ENCODE measurements around the gene TCHP.
"Not testable (repeated sequence)": the region's sequence is repeated elsewhere in the genome, so short reads cannot be mapped to it uniquely, and the experiment has no call there.

Gene TCHP, protein sequence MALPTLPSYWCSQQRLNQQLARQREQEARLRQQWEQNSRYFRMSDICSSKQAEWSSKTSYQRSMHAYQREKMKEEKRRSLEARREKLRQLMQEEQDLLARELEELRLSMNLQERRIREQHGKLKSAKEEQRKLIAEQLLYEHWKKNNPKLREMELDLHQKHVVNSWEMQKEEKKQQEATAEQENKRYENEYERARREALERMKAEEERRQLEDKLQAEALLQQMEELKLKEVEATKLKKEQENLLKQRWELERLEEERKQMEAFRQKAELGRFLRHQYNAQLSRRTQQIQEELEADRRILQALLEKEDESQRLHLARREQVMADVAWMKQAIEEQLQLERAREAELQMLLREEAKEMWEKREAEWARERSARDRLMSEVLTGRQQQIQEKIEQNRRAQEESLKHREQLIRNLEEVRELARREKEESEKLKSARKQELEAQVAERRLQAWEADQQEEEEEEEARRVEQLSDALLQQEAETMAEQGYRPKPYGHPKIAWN

DNA sequence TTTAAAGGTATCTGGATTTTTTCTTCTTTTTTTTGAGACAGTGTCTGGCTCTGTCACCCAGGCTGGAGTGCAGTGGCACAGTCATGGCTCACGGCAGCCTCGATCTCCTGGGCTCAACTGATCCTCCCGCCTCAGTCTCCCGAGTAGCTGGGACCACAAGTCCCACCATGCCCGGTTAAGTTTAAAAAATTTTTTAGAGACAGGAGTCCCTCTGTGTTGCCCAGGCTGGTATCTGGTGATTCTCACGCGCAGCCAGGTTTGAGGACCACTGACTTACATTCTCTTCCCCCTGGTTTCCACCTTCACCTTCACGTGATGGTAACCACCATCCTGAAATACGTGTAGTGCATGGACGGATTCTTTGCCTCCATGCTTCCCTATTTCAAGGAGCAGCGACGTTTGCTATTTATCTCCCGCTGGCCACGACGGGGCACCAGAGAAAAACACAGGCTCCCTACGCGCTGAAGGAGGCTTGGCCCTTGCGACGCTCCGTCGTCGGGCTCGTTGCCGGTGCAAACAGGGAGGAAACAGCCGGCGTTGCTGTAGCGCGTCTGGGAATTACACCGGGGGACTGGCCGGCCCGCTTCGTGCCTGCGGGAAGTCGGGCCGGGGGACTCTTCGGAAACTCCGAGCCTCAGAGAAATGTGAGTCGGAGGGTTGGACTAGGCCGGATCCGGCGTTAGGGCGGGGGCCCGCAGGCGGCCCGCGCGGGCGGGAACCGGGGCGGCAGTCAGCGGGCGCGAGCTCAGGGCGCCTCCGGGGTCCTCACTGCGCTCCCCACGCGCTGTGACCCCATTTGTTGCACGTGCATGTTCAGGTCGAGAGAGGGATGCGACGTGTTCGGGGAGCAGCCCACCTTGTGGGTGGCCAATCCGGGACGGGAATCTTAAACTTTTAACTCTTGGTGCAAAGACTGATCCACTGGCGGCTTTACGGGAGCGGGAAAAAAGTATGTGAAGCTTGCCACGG is at the start of gene TCHP:
Gene TCHP, plus strand, starts transcription at position 492 of the 969 bp plus-strand sequence. CDS start 2,753 bp downstream, outside the sequence.
- DNase-seq: peak; percentile 86

DNA sequence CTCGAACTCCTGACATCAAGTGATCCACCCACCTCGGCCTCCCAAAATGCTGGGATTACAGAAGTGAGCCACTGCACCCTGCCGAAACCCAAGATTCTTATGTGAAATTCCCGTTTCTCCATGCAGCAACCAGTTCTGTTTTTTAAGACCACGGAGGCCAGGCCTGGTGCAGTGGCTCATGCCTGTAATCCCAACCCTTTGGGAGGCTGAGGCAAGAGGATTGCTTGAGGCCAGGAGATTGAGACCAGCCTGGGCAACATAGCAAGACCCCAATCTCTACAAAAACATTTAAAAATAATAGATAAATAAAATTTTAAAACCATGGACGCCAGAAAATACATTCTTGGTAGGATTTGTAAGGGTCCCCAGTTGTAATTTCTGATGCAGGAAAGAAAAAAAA is 49.6 kb upstream of the TCHP start:
- not testable (repeated sequence) for DNase-seq

- no peak for DNase-seq
Measured at GRCh38 chr12:109855377-109855776, 44.7 kb upstream of the TCHP start.

GRCh38 chr12:109857715-109858114 is 42.4 kb upstream of the TCHP start:
- no peak for DNase-seq

GRCh38 chr12:109858764-109859163 is 41.3 kb upstream of the TCHP start:
- no peak for DNase-seq

GRCh38 chr12:109860977-109861376 is 39.1 kb upstream of the TCHP start:
- DNase-seq: no peak

DNA sequence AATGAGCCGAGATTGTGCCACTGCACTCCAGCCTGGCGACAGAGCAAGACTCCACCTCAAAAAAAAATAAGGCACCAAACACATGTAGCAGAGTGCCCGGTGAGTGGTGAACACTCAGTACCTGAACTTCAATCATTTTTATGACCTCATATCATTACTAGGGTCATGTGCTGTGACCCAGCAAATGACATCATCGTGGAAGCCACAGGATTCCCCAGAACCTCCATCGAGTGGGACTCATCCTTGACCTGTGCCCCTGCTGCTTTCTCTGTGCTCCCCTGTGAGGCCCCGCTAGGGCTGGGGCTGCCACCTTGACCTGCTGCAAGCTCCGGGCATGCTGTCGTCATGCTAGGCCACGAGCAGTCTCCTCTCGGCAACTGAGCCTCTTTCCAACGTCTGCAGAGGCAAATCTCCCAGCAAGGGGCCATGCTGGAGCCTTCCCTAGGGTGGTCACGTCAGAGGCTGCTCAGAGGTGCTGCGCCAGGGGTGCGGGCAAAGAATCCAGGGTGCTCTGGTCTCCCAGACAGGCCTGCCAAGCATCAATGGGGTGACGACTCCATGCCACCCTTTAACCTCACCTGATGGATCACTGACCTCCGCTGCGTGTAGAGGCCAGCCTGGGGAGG is 38.3 kb upstream of the TCHP start:
- DNase-seq: peak; percentile 39

DNA sequence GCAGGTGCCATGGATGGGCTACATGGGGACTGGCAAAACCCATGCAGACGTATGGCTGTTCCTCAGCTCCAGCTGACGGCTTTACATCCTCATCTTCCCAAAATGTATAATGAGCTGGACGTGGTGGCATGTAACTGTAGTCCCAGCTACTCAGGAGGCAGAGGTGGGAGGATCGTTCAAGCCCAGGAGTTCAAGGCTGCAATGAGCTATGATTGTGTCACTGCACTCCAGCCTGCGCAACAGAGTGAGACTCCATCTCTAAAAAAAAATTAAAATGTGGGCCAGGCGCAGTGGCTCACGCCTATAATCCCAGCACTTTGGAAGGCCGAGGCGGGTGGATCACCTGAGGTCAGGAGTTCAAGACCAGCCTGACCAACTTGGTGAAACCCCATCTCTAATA is 37.6 kb upstream of the TCHP start:
- DNase-seq: not testable (repeated sequence)

DNA sequence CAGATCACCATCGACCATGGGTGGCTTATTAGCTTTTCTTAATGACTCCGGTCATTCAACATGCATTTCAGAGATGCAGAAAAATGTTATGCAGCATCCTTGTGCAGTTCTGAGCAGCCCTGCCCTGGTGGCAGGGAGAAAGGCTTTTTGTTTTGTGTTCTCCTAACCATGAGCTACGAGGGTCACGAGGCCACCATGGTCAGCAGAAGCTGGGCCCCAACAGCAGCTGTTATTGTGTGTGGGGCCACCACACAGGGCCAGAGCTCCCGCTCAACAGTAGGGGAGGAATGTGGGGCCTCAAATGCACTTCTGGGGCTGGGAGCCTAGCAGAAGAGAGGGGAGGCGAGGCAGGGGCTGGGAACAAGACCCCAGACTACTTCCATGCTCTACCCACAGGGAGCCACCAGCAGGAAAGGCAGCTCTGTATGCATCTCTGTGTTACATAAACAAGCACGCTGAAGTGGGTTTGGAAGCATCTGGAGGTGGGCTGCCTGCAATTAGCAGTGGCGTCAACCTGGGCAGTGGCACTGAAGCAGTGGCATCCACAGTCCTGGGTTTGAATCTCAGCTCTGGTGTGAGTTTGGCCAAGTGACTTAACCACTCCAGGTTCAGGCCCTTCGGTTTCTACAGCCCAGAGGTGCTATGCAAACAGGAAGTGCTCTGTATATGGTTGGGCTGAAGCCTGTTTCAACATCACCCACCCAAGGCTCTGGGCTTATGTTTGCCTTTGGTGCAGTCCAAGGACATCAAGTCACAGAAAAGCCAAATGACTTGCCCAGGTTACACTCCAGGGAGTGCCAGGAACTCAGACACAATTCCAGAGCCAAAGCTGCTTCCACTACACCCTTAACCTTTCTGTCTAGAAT is 36.0 kb upstream of the TCHP start:
- DNase-seq: peak; percentile 25

DNA sequence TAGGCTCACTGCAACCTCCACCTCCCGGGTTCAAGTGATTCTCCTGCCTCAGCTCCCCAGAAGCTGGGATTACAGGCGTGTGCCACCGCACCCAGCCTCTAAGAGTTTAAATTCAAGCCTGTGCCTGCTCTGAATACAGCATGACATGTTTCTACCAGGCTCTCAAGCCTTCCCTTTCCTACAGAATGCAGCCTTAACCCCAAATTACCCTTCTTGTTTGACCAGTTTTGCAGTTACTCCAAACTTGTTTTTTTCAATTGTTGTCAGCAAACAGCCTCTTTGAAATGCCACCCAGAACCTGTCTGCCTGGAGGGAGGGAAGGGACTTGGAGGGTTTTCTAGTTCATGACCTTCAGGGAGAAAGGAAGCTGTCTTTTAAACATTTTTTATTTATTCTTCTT is 35.2 kb upstream of the TCHP start:
- DNase-seq: no peak

DNA sequence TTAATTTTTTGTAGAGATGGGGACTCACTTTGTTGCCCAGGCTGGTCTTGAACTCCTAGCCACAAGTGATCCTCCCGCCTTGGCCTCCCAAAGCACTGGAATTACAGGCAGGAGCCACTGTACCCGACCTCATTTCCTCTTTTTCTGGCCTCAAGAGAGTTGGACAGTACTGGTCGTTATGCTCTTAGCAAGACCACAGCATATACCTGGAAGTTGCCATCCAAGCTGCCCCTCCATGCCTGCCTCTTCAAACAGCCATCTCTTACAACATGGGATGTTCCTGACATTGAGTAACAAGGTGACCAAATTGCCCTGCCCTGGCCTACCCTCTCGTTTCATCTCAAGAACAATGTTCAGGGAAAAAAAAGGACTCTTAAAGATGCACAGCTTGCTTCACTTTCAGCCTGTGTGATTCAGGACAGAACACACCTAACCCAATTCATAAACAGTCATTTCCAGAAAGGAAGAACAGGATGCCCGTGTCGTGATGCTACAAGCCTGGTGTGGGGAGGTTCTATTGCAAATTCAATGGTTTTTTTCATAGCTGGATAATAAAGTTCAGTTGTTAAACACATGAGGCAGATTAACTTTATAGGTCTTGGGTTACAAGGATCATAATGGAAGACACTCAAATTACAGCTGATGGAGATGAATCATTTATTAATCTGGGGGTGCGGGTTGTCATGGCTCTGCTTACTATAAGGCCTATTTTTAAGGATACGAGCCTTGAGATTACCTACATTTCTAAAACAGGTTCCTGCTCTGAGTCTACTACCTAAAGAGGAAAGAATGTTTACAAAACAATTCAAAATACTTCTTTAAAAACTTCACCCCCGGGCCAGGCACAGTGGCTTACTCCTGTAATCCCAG is 31.7 kb upstream of the TCHP start:
- no peak for DNase-seq

GRCh38 chr12:109870648-109871047 is 29.4 kb upstream of the TCHP start:
- peak; percentile 28 for DNase-seq

DNA sequence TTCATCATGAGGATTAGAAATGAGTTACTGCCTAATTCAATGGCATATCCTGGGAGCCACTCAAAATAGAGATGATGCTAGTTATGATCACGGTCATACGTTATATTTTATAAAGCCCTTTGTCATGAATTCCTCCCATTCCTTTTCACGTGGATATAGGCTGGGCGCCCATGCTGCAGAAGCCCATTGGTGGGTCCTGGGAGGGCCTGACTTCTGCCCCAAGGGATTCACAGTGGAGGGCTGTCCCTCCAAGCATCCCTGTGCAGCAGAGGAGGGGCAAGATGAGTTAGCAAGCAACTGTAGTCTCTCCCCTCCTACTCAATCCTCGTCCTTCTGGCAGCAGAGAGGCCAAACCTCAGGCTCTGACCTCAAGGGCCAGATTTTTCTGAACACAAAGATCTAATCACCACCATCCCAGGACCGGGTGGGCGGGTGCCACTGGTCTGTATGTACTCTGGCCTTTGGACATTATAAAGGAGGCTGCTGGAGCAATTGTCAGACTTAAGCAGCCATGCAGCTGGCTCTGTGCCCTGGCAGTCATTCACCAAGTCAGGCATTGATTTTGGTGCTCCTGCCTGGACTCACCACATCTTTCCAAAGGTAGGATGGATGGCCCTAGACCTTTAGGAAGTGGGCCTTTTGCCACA is 28.3 kb upstream of the TCHP start:
- DNase-seq: peak; percentile 43

- DNase-seq: no peak
Measured at GRCh38 chr12:109873653-109874052, 26.4 kb upstream of the TCHP start.

- DNase-seq: no peak
Measured at GRCh38 chr12:109875572-109876131, 24.4 kb upstream of the TCHP start.

DNA sequence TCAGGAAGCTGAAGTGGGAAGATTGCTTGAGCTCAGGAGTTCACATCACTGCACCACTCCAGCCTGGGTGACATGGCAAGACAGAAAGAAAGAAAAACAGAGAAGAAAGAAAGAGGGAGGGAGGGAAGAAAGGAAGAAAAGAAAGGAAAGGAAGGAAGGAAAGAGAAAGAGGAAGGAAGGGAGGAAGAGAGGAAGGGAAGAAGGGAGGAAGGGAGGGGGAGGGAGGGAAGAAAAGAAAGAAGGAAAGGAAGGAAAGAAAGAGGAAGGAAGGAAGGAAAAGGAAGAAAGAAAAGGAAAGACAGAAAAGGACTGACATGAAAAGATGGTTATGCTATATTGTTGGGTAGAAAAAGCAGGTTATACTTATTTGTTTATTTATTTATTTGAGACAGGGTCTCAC is 23.7 kb upstream of the TCHP start:
- no peak for DNase-seq

DNA sequence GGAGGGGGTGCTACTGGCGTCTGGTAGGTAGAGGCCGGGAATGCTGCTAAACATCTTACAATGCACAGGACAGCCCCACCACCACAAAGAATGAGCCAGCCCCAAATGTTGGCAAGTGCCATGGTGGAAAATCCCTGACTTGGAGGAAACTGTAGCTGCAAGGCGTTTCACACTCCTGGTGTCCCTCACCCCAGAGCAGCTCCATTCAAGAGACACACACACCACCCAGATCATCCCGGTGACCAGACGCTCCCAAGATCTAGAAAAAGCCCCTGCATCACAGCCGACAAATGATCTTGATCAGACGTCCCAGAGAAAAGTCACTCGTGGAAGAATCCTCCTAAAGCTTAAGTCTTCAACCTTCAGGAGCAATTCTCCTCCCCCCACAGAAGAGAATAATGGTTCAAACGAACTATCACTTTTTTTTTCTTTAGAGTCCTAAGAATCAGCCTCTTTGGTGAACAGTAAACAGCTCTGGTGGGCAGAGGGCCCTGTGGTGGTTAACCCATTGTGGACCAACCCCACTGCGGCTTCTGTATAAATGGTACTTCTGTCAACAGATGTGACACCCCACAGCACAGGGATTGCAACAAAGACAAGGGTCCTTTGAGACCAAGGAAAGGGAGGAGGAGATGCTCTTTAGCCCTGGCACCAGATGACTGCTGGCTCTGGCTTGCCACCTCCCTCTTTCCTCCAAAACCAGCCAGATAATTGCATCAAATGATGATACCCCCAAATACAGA is 22.4 kb upstream of the TCHP start:
- DNase-seq: no peak

GRCh38 chr12:109878247-109878625 is 21.8 kb upstream of the TCHP start:
- no peak for DNase-seq

DNA sequence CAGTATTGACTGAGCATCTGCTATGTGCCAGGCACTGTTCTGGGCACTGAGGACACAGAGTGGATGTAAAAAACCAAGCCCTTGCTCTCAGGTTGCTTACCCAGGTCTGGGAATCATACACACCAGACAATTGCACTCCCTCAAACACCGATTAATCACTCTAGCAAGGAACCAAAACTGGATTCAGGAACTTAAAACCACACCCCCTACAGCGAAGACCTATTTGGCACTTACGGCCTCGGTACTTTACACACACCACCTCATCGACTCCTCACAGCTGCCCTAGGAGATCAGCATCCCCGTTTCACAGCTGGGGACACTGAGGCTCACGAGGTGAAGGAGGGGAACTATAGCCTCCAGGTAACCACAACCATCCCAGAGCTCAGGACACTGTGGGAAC is 21.3 kb upstream of the TCHP start:
- no peak for DNase-seq

All from EL (cell line).